CD4-positive, alpha-beta T cell (primary cell): ENCODE measurements around the gene VIPAS39. TPM values are rescaled to one million over a fixed set of nuclear protein-coding genes. Genes with fewer than 3 reads are reported as not detected.

ENCODE experiments used
- ATAC-seq: fragments of 200-7000 bp; cut with Tn5 transposase; one replicate; pipeline ENCODE4 v1.10.0; 2022; ENCODE audit warnings: mild to moderate bottlenecking; ENCODE audit not compliant: poor library complexity
- CTCF ChIA-PET: fragments of 350-600 bp; sonication (Branson Sonifier 250); formaldehyde crosslinking; loops from one replicate; lab custom pipeline; 2021; ENCODE audit warnings: antibody characterized with exemption, inconsistent platforms; lab: Charles Lee
- POLR2A ChIA-PET: fragments of 350-600 bp; sonication (Branson Sonifier 250); formaldehyde crosslinking; loops from one replicate; lab custom pipeline; 2021; ENCODE audit warnings: antibody characterized with exemption, inconsistent platforms; lab: Charles Lee
- DNase-seq, 14 experiments: peaks; one replicate each; pipeline ENCODE4 v3.0.0-alpha.2; 2013 to 2020; ENCODE audit warnings: mixed read lengths in 2 of 14
- H3K27ac ChIP-seq, 2 donors: one replicate each; pipeline versions ENCODE4 v1.5.1 to v1.7.0; 2013; ENCODE audit warnings: low read length in 2 of 2, low read depth in 1 of 2, mild to moderate bottlenecking in 1 of 2
- H3K27me3 ChIP-seq, 2 experiments: 1 replicate in 1 of 2; 2 replicates in 1 of 2; pipeline versions ENCODE4 v1.6.1 to v1.7.0; 2013; ENCODE audit warnings: low read length in 2 of 2, control low read depth in 1 of 2, mild to moderate bottlenecking in 1 of 2, moderate library complexity in 1 of 2; ENCODE audit not compliant: insufficient read depth in 2 of 2, control insufficient read depth in 1 of 2
- H3K36me3 ChIP-seq: one replicate; pipeline ENCODE4 v1.6.1; 2013; ENCODE audit warnings: low read length, control low read depth; ENCODE audit not compliant: insufficient read depth
- H3K4me1 ChIP-seq: one replicate; pipeline ENCODE4 v1.6.1; 2013; ENCODE audit warnings: low read length, control low read depth; ENCODE audit not compliant: insufficient read depth
- H3K4me3 ChIP-seq: one replicate; pipeline ENCODE4 v1.5.1; 2013; ENCODE audit warnings: mild to moderate bottlenecking, low read length, moderate library complexity
- H3K9me3 ChIP-seq, 2 experiments: 1 replicate in 1 of 2; 2 replicates in 1 of 2; pipeline versions ENCODE4 v1.6.1 to v1.7.0; 2013; ENCODE audit warnings: low read length in 2 of 2, mild to moderate bottlenecking in 2 of 2, control low read depth in 1 of 2, moderate library complexity in 1 of 2; ENCODE audit not compliant: control insufficient read depth in 1 of 2, insufficient read depth in 1 of 2
- H3K27ac Mint-ChIP-seq: one replicate; pipeline ENCODE4 v1.8.0; 2020; ENCODE audit warnings: mixed read lengths
- H3K27me3 Mint-ChIP-seq: one replicate; pipeline ENCODE4 v1.8.0; 2021; ENCODE audit warnings: mixed read lengths
- H3K36me3 Mint-ChIP-seq: one replicate; pipeline ENCODE4 v1.8.0; 2021; ENCODE audit warnings: low read depth, mixed read lengths
- H3K4me1 Mint-ChIP-seq: one replicate; pipeline ENCODE4 v1.8.0; 2021; ENCODE audit warnings: low read depth, mixed read lengths
- H3K4me3 Mint-ChIP-seq: one replicate; pipeline ENCODE4 v1.8.0; 2020; ENCODE audit warnings: mild to moderate bottlenecking, mixed read lengths
- H3K9me3 Mint-ChIP-seq: one replicate; pipeline ENCODE4 v1.8.0; 2020; ENCODE audit warnings: mixed read lengths
- CTCF ChIP-seq: fragments of 200-600 bp; IDR thresholded peaks from one replicate; pipeline ENCODE4 v1.8.0; 2022; ENCODE audit warnings: antibody characterized with exemption, mild to moderate bottlenecking
- intact Hi-C, 2 experiments: fragments of 100-400 bp; cut with DNase I in 1 of 2; cut with micrococcal nuclease in 1 of 2; formaldehyde crosslinking; loops; one replicate each; pipeline versions ENCODE4 v1.15.1 to v1.9.0; 2023 to 2025; cut with DNase I, micrococcal nuclease
- total RNA-seq, 174 experiments: library from RNA in 2 of 174; stranded (reverse) in 2 of 174; gene quantifications; one replicate each; pipeline ENCODE4 v1.2.3 and lab custom pipeline; 2021 to 2026

Gene VIPAS39
- total RNA-seq, 2 experiments from 2014 or later, result 7.6 to 8.7 TPM

DNA sequence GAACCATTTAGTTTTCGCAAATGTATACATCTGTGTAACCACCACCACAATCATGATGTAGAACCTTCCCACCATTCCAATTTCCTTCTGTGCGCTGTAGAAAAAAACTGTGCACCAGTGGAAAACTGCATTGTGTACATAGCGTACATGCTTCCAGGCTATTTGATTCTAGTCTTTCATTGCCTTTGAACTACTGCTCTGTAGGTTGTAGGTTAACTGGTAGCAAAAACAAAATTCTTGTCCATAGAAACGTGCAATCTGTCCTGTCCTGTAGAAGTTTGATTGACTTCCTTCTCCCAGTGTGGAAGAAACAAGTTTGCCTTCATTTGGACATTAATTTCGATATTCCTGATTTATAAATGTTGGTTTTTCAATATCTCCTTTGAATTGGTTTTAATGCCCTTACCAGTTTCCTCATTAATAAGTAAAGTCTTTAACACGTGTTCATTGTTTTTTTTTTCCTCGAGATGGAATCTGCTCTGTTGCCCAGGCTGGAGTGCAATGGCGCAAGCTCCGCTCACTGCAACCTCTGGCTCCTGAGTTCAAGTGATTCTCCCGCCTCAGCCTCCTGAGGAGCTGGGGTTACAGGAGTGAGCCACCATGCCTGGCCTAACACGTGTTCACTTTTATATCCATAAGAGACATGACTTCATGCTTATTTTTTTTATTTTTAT is 44.8 kb upstream of the VIPAS39 start:
- H3K9me3 Mint-ChIP-seq, result peaks cover 5% of the 10 kb centered on the region
- H3K9me3 ChIP-seq, result peaks cover 5 to 10% of the 10 kb centered on the region in 2 experiments
- no peak for TF ChIP-seq CTCF
- no peak overlapping the region for H3K27ac ChIP-seq
- H3K27me3 ChIP-seq, result peaks cover 18 to 19% of the 10 kb centered on the region in 2 experiments
- H3K4me3 ChIP-seq, result no peak overlapping the region
- H3K27ac Mint-ChIP-seq, result no peak overlapping the region
- H3K36me3 ChIP-seq, result peaks cover 2% of the 10 kb centered on the region
- ChIA-PET POLR2A (no interaction called here), CTCF (no interaction called here)
- peaks cover 11% of the 10 kb centered on the region for H3K4me1 ChIP-seq
- H3K36me3 Mint-ChIP-seq, result peaks cover 7% of the 10 kb centered on the region
- intact Hi-C loops, result no loop called here
- H3K4me1 Mint-ChIP-seq, result peaks cover 4% of the 10 kb centered on the region
- peaks cover 31% of the 10 kb centered on the region for H3K27me3 Mint-ChIP-seq
- ATAC-seq (no peak), DNase-seq (no peak)
- H3K4me3 Mint-ChIP-seq, result no peak overlapping the region

GRCh38 chr14:77498984-77499527 is 41.7 kb upstream of the VIPAS39 start:
- Histone ChIP-seq H3K4me3 (no peak overlapping the region), H3K27me3 (peaks cover 21 to 24% of the 10 kb centered on the region in 2 experiments), H3K4me1 (peaks cover 11% of the 10 kb centered on the region), H3K36me3 (no peaks in the 10 kb centered on the region), H3K27ac (no peak overlapping the region), H3K9me3 (peaks cover 5 to 9% of the 10 kb centered on the region in 2 experiments)
- ATAC-seq (peak; percentile 17), DNase-seq (no peak)
- intact Hi-C loops, result no loop called here
- ChIA-PET POLR2A (no interaction called here), CTCF (no interaction called here)
- Mint-ChIP-seq H3K4me3 (peak overlapping the region; percentile 34), H3K4me1 (peaks cover 4% of the 10 kb centered on the region), H3K36me3 (no peaks in the 10 kb centered on the region), H3K9me3 (peaks cover 5% of the 10 kb centered on the region), H3K27me3 (peaks cover 45% of the 10 kb centered on the region), H3K27ac (no peak overlapping the region)
- no peak for TF ChIP-seq CTCF

GRCh38 chr14:77498120-77498979 is 40.9 kb upstream of the VIPAS39 start, which contains the start of gene ISM2:
Gene ISM2 (minus strand): TSS chr14:77498816. CDS start chr14:77498793, 23 bp downstream.
- Histone ChIP-seq H3K27ac (no peak within 1 kb of the TSS), H3K27me3 (peaks cover 21 to 24% of the 10 kb centered on the region in 2 experiments), H3K4me3 (peak within 1 kb of the TSS; percentile 29), H3K4me1 (peaks cover 11% of the 10 kb centered on the region), H3K9me3 (peaks cover 2 to 5% of the 10 kb centered on the region in 2 experiments), H3K36me3 (no peaks in the 10 kb centered on the region)
- CTCF ChIA-PET, result no interaction called here
- peaks cover 4% of the 10 kb centered on the region for H3K4me1 Mint-ChIP-seq
- ATAC-seq (peak; percentile 77), DNase-seq (peak in 13 of 14 experiments; percentile 7 to 59 (median 19))
- POLR2A ChIA-PET, result no interaction called here
- peaks cover 4% of the 10 kb centered on the region for H3K9me3 Mint-ChIP-seq
- H3K27ac Mint-ChIP-seq, result no peak within 1 kb of the TSS
- intact Hi-C loops, result no loop called here
- no peaks in the 10 kb centered on the region for H3K36me3 Mint-ChIP-seq
- H3K4me3 Mint-ChIP-seq, result peak within 1 kb of the TSS; percentile 73
- no peak for TF ChIP-seq CTCF
- H3K27me3 Mint-ChIP-seq, result peaks cover 45% of the 10 kb centered on the region
